Fibroblast of the aortic adventitia (primary cell): Measurements from ENCODE around the gene GNMT. TPM values are rescaled to one million over a fixed set of nuclear protein-coding genes. Genes with fewer than 3 reads are reported as not detected.

ENCODE experiments used
- DNase-seq: peaks from one replicate; pipeline ENCODE4 v3.0.0-alpha.2; 2010; ENCODE audit warnings: low read depth
- H3K4me3 ChIP-seq: 2 replicates; pipeline ENCODE4 v1.5.1; 2011; ENCODE audit warnings: low read depth, mild to moderate bottlenecking, control low read depth, low read length, moderate library complexity
- total RNA-seq: library from RNA; depleted of rRNA; stranded (reverse); fragments of >200 nt; gene quantifications from 2 replicates; pipeline ENCODE4 v1.2.3, GENCODE V29; 2012; ENCODE audit warnings: low replicate concordance
- TF ChIP-seq, protein P1 (sequence below): IDR thresholded peaks from 2 replicates; pipeline ENCODE4 v1.5.1; 2011; ENCODE audit warnings: mild to moderate bottlenecking, low read length, control low read depth, inconsistent platforms; ENCODE audit not compliant: insufficient read depth

GNMT gene
- total RNA-seq = 0.25 and 0.36 TPM in 2 replicates

- peak within 1 kb of the TSS; percentile 55 for H3K4me3 ChIP-seq
- DNase-seq = no peak
- TF ChIP-seq, protein P1, sequence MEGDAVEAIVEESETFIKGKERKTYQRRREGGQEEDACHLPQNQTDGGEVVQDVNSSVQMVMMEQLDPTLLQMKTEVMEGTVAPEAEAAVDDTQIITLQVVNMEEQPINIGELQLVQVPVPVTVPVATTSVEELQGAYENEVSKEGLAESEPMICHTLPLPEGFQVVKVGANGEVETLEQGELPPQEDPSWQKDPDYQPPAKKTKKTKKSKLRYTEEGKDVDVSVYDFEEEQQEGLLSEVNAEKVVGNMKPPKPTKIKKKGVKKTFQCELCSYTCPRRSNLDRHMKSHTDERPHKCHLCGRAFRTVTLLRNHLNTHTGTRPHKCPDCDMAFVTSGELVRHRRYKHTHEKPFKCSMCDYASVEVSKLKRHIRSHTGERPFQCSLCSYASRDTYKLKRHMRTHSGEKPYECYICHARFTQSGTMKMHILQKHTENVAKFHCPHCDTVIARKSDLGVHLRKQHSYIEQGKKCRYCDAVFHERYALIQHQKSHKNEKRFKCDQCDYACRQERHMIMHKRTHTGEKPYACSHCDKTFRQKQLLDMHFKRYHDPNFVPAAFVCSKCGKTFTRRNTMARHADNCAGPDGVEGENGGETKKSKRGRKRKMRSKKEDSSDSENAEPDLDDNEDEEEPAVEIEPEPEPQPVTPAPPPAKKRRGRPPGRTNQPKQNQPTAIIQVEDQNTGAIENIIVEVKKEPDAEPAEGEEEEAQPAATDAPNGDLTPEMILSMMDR = no peak
Observed at GRCh38 chr6:42960243-42961019, at the start of gene GNMT. Gene GNMT (plus strand): TSS chr6:42960754. CDS start chr6:42960768, 14 bp downstream.

- no peak for DNase-seq
- TF ChIP-seq, protein P1 = no peak
- H3K4me3 ChIP-seq = no peak overlapping the region
Observed at GRCh38 chr6:42911171-42912021, 49.2 kb upstream of the GNMT start.

DNA sequence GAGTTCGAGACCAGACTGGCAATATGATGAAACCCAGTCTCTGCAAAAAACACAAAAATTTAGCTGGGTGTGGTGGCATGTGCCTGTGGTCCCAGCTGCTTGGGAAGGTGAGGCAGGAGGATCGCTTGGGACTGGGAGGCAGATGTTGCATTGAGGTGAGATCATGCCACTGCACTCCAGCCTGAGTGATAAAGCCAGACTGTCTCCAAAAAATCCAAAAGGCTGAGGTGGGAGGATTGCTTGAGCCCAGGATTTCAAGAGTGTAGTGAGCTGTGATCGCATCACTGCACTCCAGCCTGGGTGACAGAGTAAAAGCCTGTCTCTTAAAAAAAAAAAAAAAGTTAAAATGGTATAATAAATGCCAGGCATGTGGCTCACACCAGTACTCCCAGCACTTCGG lies 46.0 kb upstream of the GNMT start:
- DNase-seq = no peak
- TF ChIP-seq, protein P1 = no peak
- H3K4me3 ChIP-seq = no peak overlapping the region

- TF ChIP-seq, protein P1 = no peak
- H3K4me3 ChIP-seq = no peak within 1 kb of the TSS
- DNase-seq = no peak
Observed at GRCh38 chr6:42915732-42916131, 44.8 kb upstream of the GNMT start, which contains the start of gene PTCRA. Gene PTCRA (plus strand): TSS chr6:42916053. CDS start chr6:42916070, 17 bp downstream.

- no peak for DNase-seq
- H3K4me3 ChIP-seq = no peak overlapping the region
- TF ChIP-seq, protein P1 = no peak
Observed at GRCh38 chr6:42916288-42916687, 44.3 kb upstream of the GNMT start.

DNA sequence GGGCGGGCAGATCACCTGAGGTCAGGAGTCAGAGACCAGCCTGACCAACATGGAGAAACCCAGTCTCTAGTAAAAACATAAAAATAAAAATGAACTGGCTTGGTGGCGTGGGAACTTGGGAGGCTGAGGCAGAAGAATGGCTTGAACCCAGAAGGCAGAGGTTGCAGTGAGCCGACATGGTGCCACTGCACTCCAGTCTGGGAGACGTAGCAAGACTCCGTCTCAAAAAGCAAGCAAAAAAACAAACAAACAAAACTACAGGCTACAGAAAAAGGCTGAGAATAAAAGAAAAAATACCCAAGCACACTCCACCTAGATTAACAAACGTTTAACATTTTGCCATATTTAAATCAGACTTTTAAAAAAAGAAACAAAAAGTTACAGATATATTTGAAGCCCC lies 38.8 kb upstream of the GNMT start:
- TF ChIP-seq, protein P1 = no peak
- no peak for DNase-seq
- no peak overlapping the region for H3K4me3 ChIP-seq
